ENCODE data around the gene FBRSL1.

- TF ChIP-seq POLR2A (IDR thresholded peaks at IDR 0.05) (no peak), EP300 (IDR thresholded peaks at IDR 0.05) (no peak)
- TF ChIP-seq, protein P1, sequence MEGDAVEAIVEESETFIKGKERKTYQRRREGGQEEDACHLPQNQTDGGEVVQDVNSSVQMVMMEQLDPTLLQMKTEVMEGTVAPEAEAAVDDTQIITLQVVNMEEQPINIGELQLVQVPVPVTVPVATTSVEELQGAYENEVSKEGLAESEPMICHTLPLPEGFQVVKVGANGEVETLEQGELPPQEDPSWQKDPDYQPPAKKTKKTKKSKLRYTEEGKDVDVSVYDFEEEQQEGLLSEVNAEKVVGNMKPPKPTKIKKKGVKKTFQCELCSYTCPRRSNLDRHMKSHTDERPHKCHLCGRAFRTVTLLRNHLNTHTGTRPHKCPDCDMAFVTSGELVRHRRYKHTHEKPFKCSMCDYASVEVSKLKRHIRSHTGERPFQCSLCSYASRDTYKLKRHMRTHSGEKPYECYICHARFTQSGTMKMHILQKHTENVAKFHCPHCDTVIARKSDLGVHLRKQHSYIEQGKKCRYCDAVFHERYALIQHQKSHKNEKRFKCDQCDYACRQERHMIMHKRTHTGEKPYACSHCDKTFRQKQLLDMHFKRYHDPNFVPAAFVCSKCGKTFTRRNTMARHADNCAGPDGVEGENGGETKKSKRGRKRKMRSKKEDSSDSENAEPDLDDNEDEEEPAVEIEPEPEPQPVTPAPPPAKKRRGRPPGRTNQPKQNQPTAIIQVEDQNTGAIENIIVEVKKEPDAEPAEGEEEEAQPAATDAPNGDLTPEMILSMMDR (IDR thresholded peaks at IDR 0.05): no peak
Measured at GRCh38 chr12:132477703-132478432, 12.1 kb upstream of the FBRSL1 start.

Data from ovary (tissue), 3 donors.